Measurements from ENCODE around the gene RCAN1.

RCAN1 gene

DNA sequence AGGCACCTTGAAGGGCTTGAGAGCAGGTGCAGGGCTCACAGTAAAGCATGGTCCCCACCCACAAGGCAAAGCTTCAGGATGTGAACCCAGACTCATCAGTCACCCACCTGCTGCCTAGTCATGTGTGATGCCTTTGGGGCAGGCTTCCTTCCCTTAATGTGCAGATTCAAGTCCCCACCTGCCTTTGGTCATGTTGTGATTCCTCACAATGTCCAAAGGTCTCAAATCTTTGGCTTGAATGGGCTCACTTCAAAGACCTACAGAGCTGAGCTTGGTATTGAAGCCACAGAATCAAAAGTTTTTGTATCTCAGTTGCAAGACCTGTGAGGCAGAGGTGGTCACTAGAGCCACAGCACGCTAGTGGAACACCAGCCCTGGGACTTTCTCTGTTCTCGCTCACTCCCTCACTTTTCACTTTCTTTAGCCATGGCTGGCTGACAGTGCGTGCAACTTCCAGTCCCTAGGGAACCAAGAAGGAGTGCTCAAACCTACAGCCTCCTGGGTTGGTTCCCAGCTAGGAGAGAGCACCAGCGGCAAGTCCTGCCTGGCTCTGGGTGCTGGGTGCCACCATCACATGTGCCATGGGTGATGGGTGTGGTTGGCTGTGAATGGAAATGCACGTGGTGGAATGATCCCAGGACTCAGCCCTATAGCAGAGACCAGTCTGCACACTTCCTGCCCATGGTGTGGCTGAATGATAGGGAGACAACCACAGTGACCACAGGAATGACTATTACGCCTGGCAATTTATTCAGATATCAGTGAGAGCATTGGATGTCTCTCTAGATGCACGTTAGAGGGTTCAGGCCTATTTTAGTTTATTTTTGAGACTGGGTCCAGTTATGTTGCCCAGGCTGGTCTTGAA, 27.5 kb upstream of the RCAN1 start (continued):
- TF ChIP-seq, protein P1, sequence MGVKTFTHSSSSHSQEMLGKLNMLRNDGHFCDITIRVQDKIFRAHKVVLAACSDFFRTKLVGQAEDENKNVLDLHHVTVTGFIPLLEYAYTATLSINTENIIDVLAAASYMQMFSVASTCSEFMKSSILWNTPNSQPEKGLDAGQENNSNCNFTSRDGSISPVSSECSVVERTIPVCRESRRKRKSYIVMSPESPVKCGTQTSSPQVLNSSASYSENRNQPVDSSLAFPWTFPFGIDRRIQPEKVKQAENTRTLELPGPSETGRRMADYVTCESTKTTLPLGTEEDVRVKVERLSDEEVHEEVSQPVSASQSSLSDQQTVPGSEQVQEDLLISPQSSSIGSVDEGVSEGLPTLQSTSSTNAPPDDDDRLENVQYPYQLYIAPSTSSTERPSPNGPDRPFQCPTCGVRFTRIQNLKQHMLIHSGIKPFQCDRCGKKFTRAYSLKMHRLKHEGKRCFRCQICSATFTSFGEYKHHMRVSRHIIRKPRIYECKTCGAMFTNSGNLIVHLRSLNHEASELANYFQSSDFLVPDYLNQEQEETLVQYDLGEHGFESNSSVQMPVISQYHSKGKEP (tag by site-specific recombination; IDR thresholded peaks at IDR 0.05): no peak

DNA sequence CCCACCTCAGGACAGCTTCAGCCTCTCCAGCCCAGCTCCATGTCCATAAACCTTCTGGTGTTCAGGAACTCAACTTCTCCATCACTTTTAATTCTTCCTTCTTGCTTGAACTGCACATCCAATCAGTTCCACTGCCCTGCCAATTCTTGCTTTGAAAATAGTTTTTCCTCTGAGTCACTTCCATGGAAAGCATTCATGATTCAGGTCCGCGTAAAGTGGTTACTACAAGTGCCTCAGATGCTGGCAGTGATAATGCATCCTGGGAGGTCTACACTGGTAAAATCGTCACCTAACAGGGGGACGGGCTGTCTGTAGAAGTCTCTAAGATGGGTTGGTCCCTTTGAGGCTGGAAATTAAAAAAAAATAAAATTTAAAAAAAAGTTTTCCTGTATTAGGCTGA, 25.9 kb upstream of the RCAN1 start:
- TF ChIP-seq ZNF184 (tag by site-specific recombination; IDR thresholded peaks at IDR 0.05) (no peak), GLI4 (tag by site-specific recombination; IDR thresholded peaks at IDR 0.05) (no peak)
- H3K27ac ChIP-seq (ENCODE audit: extremely low read depth, low read depth, low read length): no peak overlapping the region
- H3K9me3 ChIP-seq (ENCODE audit: control insufficient read depth, insufficient read depth, low read depth, low read length): no peaks in the 10 kb centered on the region
- H3K4me1 ChIP-seq (ENCODE audit: control insufficient read depth, insufficient read depth, low read length): no peaks in the 10 kb centered on the region
- ChIA-PET POLR2A (no interaction called here), CTCF (interaction anchor here (1.2 to 2.0 kb wide), 2 partner anchors 9 to 10 kb away, joined by 3 to 5 read pairs; no protein-coding TSS in a partner anchor)
- H3K36me3 ChIP-seq (ENCODE audit: control insufficient read depth in 2 of 2, insufficient read depth in 1 of 2, low read length in 2 of 2): no peaks in the 10 kb centered on the region
- H3K4me3 ChIP-seq (ENCODE audit: low read depth, low read length): no peak overlapping the region

DNA sequence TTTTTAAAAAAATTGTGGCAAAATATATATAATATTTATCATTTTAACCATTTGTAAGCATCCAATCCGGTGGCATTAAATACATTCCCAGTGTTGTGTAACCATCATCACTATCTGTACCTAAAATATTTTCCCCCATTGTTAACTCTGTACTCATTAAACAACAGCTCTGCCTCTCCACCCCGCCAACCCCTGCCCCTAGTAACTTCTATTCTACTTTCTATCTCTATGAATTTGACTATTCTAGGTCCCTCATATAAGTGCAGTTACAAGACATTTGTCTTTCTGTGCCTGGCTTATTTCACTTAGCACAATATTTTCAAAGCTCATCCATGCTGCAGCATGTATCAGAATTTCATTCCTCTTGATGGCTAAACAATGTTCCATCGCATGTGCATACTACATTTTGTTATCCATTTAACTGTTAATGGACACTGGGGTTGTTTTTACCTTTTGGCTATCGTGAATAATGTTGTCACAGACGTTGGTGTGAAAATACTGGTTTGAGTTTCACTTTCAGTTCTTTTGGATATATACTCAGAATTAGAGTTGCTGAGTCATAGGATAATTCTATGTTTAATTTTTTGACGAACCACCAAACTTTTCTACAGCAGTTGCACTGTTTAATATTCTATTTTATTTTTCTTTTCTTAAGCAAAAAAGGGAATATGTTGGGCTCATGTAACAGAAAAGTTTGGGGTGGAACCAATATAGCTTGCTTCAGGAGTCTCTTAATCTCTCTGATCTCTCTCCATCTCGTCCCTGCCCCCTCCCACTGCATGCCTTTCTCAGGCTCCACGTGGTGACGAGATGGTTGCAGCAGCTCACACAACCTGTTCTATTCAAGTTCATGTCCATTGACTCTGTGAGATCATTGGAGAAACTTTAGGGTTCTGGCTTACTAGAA, 25.2 kb upstream of the RCAN1 start:
- Histone ChIP-seq H3K4me1 (ENCODE audit: control insufficient read depth, insufficient read depth, low read length) (no peaks in the 10 kb centered on the region), H3K4me3 (ENCODE audit: low read depth, low read length) (no peak overlapping the region), H3K27ac (ENCODE audit: extremely low read depth, low read depth, low read length) (no peak overlapping the region), H3K36me3 (ENCODE audit: control insufficient read depth in 2 of 2, insufficient read depth in 1 of 2, low read length in 2 of 2) (no peaks in the 10 kb centered on the region), H3K9me3 (ENCODE audit: control insufficient read depth, insufficient read depth, low read depth, low read length) (no peaks in the 10 kb centered on the region)
- POLR2A ChIA-PET: no interaction called here
- TF ChIP-seq ZNF19 (tag by site-specific recombination; IDR thresholded peaks at IDR 0.05; ENCODE audit: low read depth): no peak
- TF ChIP-seq SP3 (tag by site-specific recombination; IDR thresholded peaks at IDR 0.05): no peak
- TF ChIP-seq, protein P2, sequence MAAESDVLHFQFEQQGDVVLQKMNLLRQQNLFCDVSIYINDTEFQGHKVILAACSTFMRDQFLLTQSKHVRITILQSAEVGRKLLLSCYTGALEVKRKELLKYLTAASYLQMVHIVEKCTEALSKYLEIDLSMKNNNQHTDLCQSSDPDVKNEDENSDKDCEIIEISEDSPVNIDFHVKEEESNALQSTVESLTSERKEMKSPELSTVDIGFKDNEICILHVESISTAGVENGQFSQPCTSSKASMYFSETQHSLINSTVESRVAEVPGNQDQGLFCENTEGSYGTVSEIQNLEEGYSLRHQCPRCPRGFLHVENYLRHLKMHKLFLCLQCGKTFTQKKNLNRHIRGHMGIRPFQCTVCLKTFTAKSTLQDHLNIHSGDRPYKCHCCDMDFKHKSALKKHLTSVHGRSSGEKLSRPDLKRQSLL (tag by site-specific recombination; IDR thresholded peaks at IDR 0.05): no peak
- no peak for TF ChIP-seq REPIN1 (tag by site-specific recombination; IDR thresholded peaks at IDR 0.05; ENCODE audit: low read depth)
- TF ChIP-seq ZNF768 (tag by site-specific recombination; IDR thresholded peaks at IDR 0.05): no peak
- TF ChIP-seq ZNF561 (tag by site-specific recombination; IDR thresholded peaks at IDR 0.05; ENCODE audit: borderline replicate concordance): no peak
- TF ChIP-seq ZNF423 (tag by site-specific recombination; IDR thresholded peaks at IDR 0.05): no peak
- TF ChIP-seq ZNF791 (tag by site-specific recombination; IDR thresholded peaks at IDR 0.05): no peak
- TF ChIP-seq, protein P3, sequence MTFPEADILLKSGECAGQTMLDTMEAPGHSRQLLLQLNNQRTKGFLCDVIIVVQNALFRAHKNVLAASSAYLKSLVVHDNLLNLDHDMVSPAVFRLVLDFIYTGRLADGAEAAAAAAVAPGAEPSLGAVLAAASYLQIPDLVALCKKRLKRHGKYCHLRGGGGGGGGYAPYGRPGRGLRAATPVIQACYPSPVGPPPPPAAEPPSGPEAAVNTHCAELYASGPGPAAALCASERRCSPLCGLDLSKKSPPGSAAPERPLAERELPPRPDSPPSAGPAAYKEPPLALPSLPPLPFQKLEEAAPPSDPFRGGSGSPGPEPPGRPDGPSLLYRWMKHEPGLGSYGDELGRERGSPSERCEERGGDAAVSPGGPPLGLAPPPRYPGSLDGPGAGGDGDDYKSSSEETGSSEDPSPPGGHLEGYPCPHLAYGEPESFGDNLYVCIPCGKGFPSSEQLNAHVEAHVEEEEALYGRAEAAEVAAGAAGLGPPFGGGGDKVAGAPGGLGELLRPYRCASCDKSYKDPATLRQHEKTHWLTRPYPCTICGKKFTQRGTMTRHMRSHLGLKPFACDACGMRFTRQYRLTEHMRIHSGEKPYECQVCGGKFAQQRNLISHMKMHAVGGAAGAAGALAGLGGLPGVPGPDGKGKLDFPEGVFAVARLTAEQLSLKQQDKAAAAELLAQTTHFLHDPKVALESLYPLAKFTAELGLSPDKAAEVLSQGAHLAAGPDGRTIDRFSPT (tag by site-specific recombination; IDR thresholded peaks at IDR 0.05): no peak
- TF ChIP-seq, protein P4, sequence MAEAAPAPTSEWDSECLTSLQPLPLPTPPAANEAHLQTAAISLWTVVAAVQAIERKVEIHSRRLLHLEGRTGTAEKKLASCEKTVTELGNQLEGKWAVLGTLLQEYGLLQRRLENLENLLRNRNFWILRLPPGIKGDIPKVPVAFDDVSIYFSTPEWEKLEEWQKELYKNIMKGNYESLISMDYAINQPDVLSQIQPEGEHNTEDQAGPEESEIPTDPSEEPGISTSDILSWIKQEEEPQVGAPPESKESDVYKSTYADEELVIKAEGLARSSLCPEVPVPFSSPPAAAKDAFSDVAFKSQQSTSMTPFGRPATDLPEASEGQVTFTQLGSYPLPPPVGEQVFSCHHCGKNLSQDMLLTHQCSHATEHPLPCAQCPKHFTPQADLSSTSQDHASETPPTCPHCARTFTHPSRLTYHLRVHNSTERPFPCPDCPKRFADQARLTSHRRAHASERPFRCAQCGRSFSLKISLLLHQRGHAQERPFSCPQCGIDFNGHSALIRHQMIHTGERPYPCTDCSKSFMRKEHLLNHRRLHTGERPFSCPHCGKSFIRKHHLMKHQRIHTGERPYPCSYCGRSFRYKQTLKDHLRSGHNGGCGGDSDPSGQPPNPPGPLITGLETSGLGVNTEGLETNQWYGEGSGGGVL (tag by site-specific recombination; IDR thresholded peaks at IDR 0.05): no peak
- TF ChIP-seq, protein P5, sequence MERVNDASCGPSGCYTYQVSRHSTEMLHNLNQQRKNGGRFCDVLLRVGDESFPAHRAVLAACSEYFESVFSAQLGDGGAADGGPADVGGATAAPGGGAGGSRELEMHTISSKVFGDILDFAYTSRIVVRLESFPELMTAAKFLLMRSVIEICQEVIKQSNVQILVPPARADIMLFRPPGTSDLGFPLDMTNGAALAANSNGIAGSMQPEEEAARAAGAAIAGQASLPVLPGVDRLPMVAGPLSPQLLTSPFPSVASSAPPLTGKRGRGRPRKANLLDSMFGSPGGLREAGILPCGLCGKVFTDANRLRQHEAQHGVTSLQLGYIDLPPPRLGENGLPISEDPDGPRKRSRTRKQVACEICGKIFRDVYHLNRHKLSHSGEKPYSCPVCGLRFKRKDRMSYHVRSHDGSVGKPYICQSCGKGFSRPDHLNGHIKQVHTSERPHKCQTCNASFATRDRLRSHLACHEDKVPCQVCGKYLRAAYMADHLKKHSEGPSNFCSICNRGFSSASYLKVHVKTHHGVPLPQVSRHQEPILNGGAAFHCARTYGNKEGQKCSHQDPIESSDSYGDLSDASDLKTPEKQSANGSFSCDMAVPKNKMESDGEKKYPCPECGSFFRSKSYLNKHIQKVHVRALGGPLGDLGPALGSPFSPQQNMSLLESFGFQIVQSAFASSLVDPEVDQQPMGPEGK (tag by site-specific recombination; IDR thresholded peaks at IDR 0.05): no peak
- CTCF ChIA-PET: interaction anchor here (0.6 to 2.0 kb wide), 3 partner anchors 9 to 278 kb away, joined by 3 to 5 read pairs (median 4); no protein-coding TSS in a partner anchor
